Measurements from ENCODE around the gene CD248.

GRCh38 chr11:66292543-66293332 lies 24.1 kb downstream of the CD248 start:
- no peak for TF ChIP-seq CTCF (IDR thresholded peaks at IDR 0.05; ENCODE audit: insufficient read depth, low read length, poor library complexity, severe bottlenecking)
- TF ChIP-seq EZH2phosphoT487 (conservative IDR thresholded peaks at IDR 0.05; ENCODE audit: low read length) = no peak
